HG03039 (cell line): ENCODE measurements around the gene TMEM150C.

Experiments
- ATAC-seq: cut with Tn5 transposase; IDR thresholded peaks from one replicate; pipeline ENCODE4 v1.9.1; 2021; ENCODE audit warnings: mild to moderate bottlenecking, moderate library complexity; ENCODE audit not compliant: unreplicated experiment

The TMEM150C gene

DNA sequence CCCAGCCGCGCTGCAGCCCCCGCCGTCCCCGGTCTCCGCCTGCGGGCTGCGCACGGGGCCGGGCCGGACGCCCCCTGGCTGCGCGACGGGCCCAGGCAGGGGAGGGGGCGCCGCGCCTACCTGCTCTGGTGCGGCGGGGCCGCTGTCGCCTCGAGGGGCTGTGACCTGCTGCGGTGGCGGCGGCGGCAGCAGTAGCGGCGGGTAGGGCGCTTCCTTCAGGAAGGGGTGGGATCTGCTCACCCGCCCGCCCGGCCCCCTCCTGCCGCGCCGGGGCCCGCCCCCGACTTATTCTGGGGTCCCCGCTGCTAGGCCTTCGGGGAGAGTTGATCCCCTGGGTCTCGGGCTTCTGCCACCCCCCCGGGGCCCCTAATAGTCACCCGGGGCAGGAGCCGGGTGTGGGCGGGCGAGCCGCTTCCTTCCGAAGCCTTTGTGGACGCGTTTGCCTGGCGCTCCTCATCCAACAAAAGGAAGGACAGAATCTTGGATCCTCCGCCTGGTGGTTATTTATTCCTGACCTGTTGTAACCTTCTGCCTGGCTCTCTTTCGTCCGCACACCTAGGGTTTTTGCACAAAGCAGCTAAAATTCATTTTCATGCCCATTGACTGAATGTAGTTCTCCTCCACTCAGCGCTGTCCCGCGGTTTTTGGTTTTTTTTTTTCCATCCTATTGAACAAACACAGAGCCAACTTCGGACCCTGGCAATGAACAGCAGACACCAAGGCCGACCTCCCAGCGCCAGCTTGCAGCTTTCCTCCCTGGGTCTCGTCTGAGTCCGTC lies at the start of gene TMEM150C:
Gene TMEM150C (minus strand): TSS at position 203 of the 778 bp plus-strand sequence. CDS start 57,331 bp downstream, outside the sequence.
- ATAC-seq: no peak

DNA sequence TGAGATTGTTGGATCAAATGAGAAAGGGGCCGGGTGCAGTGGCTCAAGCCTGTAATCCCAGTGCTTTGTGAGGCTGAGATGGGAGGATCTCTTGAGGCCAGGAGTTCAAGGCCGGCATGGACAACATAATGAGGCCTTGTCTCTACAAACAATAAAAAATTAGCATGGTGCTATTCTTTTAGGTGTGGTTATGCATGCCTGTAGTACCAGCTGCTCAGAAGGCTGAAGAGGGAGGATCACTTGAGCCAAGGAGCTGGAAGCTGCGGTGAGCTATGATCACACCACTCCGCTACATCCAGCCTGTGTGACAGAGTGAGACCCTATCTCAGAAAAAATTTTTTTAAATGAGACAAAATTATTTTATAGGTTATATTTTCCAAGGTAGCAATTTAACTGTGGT lies 49.7 kb upstream of the TMEM150C start:
- no peak for ATAC-seq

DNA sequence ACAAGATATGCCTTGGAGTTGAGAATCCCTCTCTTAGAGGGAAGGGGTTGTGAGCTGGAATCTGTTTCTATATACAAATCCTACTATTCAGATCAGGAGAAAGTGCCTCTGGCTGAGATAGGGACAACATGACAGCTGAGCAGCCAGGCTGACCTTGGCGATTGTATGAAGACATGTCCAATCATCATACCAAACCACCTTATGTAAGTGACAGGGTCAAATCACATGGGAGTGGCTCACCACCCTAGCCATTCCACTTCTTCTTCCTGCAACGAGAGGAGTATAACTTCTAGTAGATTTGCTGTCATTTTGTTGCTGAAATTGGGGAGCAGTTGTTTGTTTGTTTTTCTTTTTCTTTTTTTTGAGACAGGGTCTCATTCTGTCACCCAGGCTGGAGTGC lies 48.3 kb upstream of the TMEM150C start:
- no peak for ATAC-seq

DNA sequence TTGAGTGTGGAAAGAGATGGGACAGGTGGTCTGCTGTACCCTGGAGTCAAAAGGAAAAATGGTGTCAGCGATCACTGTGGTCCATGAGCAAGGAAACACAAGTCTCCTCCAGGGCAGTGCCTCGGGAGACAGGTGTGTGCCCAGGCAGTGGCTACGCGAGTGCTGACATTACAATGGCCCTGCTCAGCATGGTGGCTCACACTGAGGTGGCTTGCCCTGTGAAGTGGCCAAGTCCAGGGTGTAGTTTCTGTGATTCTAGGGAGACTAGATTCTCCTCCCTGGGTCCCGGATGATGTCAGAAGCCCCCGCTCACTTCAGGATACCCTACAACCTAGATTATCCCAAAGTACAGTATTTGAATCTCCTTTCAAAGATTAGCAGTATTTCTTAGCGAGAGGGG lies 44.8 kb upstream of the TMEM150C start:
- no peak for ATAC-seq

DNA sequence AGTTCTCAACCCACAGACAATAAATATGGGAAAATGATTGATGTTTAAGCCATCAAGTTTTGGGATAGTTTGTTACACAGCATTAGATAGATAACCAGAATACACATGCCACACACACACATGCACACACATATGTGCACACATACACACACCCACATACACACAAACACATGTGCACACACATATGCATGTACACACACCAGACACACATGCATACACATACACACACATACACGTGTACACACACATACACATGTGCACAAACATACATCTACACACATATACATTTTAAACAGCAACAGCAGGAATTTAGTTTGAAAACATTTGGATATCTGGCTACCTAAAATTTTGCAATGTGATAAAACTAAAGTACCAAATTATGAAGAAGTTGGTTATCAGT lies 42.7 kb upstream of the TMEM150C start:
- ATAC-seq: no peak

DNA sequence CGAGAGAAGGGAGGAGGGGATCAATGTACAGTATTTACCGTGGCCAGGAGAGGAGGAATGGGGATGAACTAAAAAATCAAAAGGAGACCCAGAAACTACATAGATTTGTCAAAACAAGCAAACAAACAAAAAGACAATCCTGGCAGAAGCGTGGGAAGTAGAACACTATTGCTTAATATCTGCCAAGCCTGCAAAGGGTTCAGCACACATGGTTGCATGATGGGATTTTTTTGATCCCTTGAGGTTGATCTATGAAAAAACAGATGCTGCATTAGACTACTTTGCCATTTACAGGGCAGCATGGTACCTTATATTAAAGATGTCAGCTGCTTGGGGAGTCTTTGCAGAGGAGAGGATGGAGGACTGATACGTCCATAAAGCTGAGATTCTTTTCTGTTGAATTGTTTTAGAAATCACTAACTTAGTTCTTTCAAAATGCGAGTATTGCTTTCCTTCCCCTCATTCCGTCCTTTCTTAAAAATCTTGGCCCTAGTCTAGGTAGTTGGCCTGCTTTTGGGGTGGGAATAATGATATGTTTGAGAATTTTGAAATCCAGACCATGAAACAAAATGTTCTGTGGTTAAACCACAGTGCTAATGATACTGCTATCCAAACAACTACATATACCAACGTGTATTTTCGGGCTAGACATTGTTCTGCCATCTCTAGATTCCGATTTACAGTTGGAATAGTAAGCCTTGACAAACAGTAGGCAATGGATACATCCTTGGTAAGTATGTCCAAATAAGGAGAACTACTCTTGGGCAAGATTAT lies 39.6 kb upstream of the TMEM150C start:
- no peak for ATAC-seq

DNA sequence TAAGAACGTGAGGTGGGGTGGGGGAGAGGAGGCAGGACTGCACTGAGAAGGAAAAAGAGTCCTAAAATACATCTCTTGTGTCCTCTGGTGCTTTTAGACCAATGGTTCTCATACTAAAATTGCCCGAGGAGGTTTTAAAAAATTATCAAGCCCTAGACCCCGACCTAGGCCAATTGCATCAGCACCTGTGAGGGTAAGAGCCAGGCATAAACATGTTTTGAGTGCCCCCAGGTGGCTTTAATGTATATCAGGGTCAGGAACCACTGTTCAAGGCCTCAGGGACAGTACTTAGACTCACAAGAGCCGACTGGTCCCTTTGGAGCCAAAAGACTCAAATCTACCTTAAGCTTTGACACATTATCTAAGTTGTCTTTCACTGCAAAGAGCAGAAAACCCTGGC lies 37.5 kb upstream of the TMEM150C start:
- ATAC-seq: no peak

DNA sequence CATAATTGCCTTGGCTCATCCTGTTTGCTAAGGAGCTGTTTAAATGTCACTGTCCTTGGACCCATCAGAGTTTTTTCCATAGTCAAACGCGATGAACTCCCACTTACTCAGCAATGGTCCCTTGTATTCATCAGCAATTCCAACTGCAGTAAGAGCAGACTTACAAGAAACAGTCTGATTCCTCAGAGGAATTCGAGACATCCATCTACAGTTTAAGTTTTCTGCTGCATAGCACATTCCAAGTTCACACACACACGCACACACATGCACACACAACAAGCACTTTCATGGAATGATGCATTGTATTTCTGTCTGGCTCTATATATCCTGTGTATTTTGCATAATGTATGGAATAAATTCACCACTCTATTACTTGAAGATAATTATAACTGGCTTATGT lies 32.7 kb upstream of the TMEM150C start:
- ATAC-seq: no peak

DNA sequence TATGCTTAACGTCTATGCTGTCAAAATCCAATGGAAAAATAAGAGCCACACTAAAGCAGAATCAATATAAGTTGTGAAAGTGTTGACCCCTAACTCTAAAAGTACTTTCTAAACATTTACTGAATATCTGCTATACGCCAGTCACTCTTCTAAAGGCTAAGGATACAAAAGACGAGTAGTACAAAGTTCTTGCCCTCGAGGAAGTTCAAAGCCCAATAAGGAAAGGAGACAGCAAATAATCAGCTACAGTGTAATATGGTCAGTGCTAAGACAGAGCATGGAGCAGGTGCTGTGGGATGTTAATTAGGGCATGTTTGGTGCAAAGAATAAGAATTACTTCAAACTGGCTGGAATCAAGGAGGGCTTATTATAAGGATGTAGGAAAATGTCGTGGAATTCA lies 31.6 kb upstream of the TMEM150C start:
- ATAC-seq: no peak

DNA sequence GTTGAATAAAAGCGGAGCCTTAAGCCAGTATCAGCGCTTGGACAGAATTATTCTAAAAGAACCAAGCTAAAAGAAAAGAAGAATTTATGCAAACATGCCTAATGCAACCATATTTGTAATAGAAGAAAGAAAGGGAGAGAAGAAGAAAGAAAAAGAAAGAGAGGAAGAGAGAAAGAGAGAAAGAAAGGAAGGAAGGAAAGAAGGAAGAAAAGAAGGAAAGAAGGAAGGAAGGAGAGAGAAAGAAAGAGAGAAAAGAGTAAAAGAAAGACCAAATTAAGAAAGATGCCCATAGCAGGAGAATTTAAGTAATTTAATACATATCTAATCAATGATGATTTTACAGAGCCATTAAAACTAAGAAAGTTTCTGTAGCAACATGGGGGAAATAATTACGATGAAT lies 30.9 kb upstream of the TMEM150C start:
- ATAC-seq: no peak

DNA sequence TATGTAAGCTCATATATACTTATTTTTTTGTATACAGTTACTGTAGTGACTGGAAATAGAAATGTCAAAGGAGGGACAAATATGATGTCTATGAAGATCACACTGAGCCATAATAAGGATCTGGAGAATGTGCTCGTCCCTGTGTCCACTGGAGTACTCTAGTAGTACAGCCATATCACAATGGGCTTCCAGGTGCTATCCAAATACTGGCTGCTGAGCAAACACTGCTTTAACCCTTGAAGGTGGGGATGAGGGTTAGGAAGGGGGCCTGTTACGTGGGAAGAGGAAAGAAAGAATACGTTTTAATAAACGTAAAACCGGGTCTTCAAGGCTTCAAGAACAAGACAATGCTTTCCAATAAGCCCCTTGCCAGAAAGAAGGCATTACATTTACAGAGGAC lies 29.8 kb upstream of the TMEM150C start:
- ATAC-seq: no peak

DNA sequence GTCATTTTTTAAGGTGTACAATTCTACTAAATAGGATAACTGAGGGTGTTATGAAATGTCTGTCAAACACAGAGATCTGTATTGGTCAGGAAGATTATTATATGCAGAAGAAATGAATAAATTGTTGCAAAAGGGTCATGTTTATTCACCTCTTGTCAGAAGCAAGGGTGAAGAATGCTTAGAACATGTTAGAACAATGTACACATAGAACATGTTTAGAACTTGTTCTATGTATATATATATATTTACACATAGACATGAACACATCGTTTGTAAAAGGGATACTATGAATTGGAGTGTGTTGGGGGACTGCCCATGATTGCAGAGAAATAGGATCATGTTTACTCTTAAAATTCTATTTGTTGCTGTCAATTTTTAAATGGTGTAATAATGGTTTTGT lies 28.0 kb upstream of the TMEM150C start:
- ATAC-seq: no peak

DNA sequence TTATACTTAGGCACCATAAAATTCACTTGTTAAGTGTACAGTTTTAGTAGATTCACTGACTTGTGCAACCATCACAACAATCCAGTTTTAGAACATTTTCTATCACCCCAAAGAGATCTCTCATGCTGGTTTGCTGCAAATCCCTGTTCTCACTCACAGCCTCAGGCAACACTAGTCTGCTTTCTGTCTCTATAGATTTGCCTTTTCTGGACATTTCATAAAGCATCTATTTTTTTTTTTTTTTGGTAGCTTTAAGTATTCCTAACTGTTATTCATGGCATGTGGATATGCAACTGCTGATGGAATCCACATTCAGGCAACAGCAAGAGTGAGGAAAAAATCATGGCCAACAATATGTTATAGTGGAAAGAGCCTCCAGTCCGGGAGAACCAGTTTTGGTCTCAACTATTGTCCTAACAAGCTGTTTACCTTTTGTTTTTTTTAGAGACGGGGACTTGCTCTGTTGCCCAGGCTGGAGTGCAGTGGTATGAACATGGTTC lies 27.0 kb upstream of the TMEM150C start:
- no peak for ATAC-seq

DNA sequence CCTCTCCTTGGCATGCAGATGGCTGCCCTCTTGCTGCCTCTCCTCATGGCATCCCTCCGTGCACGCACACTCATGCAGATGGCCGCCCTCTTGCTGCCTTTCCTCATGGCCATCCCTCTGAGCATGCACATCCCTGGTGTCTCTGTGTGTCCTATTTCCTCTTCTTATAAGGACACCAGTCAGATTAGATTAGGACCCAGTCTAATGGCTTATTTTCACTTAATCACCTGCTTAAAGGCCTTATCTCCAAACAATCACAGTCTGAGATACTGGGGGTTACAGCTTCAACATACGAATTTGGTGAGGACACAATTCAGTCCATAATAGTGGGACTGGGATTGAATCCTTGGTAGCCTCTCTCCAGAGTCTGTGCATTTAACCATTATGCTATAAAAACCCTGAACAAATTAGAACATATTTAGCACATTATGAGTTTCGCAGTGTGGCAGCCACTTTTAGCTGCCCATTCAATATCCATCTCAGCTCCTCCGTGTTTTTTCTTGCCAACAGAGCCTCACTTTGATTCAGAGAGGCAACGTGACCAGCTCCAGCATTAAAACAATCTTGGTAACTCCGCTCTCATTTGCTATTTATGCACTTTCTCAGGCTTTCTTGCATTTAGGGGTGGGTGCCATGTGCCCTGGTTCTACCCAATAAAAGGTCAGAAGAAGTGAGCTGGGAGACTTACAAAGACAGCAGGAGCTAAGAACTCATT lies 26.2 kb upstream of the TMEM150C start:
- no peak for ATAC-seq

DNA sequence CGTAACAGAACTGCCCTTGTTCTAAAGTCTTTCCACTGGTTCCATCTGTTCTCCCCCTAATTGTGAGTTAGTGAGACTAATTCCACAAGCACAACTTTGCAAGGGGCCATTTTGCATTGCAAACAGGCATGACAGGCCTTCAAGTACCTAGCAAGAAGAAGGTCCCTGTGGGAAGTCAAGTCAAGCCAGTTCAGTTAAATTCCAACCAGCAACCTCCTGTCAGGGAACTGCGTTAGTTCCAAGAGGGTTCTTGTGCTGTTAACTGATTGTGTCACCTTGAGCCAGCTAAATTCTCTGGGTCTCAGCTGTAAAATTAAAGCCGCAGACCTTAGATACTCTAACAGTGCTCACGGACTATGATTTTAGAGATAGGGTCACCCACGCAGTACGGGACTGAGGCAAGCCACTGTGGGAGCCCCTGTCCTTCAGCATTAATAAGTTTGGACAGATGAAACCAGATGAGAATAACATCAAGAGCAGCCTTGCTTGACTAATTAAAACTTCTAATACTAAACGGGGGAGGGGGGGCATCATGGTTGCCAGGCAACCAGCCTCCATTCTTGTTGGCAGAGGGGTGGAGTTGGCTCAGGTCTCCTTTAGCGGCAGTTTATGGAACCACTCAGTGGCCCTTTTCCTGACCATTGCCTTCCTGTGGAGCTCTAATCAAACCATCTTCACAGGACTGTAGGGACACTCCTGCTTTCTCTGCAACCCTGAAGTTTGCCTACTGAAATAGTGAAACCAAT lies 24.1 kb upstream of the TMEM150C start:
- no peak for ATAC-seq

DNA sequence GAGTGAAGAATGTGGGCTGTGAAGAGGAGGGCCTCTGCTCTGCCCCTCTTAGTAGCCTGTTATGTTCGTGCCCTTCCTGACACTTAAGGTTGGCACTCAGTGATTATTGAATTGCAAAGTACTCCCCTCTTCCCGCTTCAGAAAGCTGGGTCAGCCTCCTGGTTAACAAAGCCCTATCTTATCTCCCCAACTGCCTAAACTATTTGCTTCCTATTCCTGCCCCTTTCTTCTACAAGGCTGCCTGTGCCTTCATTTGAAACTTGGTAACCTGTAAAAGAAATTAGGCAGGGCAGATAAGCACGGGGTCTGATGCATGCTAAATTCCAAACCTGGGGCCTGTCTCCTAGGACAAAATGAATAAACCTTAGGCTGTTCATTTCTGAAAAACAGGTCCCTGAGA lies 23.1 kb upstream of the TMEM150C start:
- no peak for ATAC-seq

DNA sequence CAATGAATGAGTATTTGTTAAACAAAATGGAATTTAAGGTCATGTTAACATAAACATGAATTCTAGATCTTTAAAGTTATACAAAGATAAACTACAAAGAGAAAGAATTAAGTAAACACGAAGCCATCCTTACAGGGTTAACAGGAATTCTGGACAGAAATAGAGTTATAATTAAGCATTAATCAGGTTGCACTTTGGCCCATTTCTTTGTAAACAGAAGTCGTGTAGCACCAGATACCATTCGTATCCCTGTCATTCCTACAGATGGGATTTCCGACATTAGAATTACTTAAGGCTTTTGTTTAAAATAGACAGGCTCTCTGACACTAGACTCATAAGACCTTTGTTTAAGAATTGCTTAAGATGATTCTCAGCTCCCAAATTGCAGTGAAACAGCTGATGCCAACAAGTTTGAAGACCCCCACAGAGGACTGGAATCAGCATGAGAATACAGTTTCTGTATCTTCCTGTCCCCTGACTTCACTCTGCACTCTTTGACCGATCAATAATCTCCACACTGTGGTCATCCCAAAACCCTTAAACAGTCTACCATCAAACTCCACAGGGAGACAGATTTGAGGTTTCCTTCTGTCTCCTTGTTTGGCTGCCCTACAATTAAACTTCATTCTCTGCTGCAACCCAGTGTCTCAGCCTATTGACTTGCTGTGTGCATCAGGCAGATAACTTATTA lies 22.3 kb upstream of the TMEM150C start:
- ATAC-seq: no peak

DNA sequence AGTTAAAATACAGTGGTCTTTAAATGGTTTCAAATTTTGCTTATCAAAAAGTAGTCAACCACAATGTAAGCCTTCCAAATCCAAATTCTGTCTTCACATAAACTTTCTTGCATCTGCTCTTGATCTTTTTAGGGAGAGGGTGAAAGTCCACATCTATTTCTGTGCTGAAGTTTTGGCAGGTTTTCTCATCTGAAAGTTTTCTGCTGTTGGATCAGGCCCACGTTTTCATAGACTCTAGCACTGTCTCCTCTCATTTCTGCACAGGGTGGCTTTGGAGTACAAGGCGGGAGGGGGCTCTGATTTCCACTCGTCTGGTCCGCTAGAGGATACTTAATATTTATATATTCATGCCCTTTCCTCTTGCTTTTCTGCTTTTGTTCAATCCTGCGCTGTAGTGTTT lies 18.1 kb upstream of the TMEM150C start:
- no peak for ATAC-seq

DNA sequence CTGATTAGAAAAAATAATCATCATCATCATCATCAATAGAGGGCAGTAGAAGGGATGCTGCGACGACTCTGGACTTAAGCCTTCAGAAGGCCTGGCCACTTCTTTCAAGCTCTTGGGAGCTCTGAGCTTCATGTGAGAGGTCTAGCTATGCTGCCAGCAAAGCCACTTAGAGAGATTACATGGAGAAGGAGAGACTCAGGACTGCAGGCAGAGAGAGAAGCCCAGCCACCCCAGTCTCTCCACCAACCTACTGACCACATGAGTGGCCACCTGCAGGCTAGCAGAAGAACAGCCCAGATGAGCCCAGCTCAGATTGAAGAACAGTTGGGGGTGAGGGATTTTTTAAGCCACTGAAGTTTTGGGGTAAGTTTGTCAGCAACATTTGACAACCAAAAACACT lies 17.1 kb upstream of the TMEM150C start:
- ATAC-seq: no peak

DNA sequence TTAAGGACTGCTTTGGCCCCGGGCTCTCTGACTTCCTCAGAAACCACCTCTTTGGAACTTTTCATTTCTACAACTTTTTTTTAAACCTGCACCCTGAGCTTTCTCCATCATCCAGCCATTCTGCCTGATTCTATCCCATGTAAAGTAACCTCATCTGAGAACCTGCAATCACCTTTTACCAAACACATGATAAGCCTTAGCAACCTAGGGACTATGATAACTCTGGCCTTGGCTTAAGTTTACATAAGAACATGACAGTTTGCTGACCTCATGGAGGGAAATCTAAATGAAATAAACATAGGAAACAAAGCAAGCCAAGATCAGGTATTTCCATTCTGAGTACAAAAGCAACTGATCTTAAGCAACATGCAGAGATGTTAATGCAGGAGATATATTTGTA lies 15.7 kb upstream of the TMEM150C start:
- no peak for ATAC-seq
